Measurements from ENCODE around the gene DARS1. TPM values are rescaled to one million over a fixed set of nuclear protein-coding genes. Genes with fewer than 3 reads are reported as not detected.

Gene DARS1
- polyA plus RNA-seq, 1 experiment = 44.0 TPM

DNA sequence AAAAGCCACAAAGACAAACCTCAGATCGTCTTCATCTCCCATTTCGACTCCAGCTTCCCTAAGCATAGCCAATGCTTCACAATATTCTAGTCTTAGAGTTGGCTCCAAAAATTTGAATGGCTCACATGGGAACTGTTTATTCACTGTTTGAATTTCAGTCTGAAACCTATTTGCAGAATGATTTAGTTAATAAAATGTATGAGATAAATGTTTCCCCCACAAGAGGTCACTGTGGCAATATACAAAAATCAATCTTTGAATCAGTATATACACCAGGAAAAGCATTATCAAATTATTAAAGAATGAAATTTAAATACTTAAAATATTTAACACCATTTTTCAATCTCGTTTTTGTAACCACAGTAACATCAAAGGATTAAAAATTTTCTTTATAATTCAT lies 69.2 kb downstream of the DARS1 start:
- no peak for DNase-seq (ENCODE audit: low read depth)
- Histone ChIP-seq H3K4me3 (ENCODE audit: low read depth, low read length) (no peak overlapping the region), H3K36me3 (ENCODE audit: control insufficient read depth, insufficient read depth, low read length) (no peaks in the 10 kb centered on the region; the same call in 1 of the 2 replicates), H3K27me3 (ENCODE audit: control insufficient read depth, insufficient read depth, low read length) (no peaks in the 10 kb centered on the region)
- ChIA-PET POLR2A (no interaction called here), CTCF (interaction anchor here (0.6 to 1.6 kb wide), 3 partner anchors 13 to 469 kb away, joined by 3 to 5 read pairs (median 4); no protein-coding TSS in a partner anchor)
- TF ChIP-seq, protein P1, sequence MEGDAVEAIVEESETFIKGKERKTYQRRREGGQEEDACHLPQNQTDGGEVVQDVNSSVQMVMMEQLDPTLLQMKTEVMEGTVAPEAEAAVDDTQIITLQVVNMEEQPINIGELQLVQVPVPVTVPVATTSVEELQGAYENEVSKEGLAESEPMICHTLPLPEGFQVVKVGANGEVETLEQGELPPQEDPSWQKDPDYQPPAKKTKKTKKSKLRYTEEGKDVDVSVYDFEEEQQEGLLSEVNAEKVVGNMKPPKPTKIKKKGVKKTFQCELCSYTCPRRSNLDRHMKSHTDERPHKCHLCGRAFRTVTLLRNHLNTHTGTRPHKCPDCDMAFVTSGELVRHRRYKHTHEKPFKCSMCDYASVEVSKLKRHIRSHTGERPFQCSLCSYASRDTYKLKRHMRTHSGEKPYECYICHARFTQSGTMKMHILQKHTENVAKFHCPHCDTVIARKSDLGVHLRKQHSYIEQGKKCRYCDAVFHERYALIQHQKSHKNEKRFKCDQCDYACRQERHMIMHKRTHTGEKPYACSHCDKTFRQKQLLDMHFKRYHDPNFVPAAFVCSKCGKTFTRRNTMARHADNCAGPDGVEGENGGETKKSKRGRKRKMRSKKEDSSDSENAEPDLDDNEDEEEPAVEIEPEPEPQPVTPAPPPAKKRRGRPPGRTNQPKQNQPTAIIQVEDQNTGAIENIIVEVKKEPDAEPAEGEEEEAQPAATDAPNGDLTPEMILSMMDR (IDR thresholded peaks at IDR 0.05; ENCODE audit: insufficient read depth, low read depth, low read length) = peak; percentile 35; the same call in 1 of the 2 replicates

DNA sequence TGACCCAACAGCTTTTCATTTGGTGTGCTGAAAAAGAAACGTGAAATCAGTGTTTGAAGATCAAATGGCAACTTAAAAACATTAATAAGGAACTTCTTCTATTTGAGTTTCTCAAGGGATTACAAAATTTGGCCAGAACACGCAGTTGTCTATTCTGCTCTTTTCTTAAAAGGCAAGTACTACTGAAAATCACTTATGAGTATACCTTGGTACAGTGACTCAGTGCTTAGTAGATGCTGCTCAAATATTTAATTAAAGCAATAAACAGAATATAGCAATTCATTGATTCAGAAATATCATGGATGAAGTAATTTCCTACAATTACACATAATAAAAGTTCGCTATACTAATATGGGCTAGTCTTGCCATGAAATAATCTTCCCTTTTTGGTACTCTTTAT lies 70.9 kb downstream of the DARS1 start:
- Histone ChIP-seq H3K36me3 (ENCODE audit: control insufficient read depth, insufficient read depth, low read length) (no peaks in the 10 kb centered on the region; the same call in 1 of the 2 replicates), H3K4me3 (ENCODE audit: low read depth, low read length) (no peak overlapping the region), H3K27me3 (ENCODE audit: control insufficient read depth, insufficient read depth, low read length) (no peaks in the 10 kb centered on the region)
- TF ChIP-seq, protein P1 (IDR thresholded peaks at IDR 0.05; ENCODE audit: insufficient read depth, low read depth, low read length) = no peak
- ChIA-PET CTCF (interaction anchor here (0.5 to 2.2 kb wide), 15 partner anchors 8 to 470 kb away, joined by 3 to 17 read pairs (median 4); no protein-coding TSS in a partner anchor), POLR2A (no interaction called here)
- DNase-seq (ENCODE audit: low read depth) = no peak

DNA sequence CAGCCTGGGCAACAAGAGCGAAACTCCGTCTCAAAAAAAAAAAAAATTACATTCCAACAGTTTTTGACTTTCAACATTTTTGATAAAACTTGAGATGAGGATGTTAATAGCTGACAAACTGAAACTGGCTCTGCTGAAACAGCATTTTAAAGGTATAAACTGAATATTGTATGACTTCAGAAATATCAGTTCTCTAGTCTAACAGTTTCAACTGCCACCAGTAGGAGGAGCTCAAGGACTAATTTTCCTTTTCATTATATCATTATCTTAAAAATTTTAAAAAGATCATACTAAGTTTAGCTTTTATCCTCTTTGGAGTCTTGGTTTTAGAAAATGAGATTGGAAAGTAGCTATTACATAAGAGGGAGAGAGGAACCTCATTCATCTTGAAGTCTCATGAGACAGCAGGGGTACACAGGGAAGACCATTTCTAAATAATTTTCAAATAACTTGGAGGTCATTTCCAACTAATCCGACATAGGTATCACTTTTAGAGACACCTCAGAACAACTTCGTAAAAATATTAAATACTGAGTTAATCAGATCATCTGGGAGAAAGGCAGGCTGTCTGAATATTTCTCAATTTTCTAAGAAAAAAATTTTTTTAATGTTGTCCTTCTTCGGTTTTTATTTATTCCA lies 71.6 kb downstream of the DARS1 start:
- no peaks in the 10 kb centered on the region for H3K27me3 ChIP-seq (ENCODE audit: control insufficient read depth, insufficient read depth, low read length)
- POLR2A ChIA-PET = no interaction called here
- H3K4me3 ChIP-seq (ENCODE audit: low read depth, low read length) = no peak overlapping the region
- CTCF ChIA-PET = interaction anchor here (0.5 to 2.2 kb wide), 25 partner anchors 9 to 1015 kb away, joined by 3 to 17 read pairs (median 4); no protein-coding TSS in a partner anchor
- DNase-seq (ENCODE audit: low read depth) = no peak
- TF ChIP-seq, protein P1 (IDR thresholded peaks at IDR 0.05; ENCODE audit: insufficient read depth, low read depth, low read length) = peak; percentile 68
- H3K36me3 ChIP-seq (ENCODE audit: control insufficient read depth, insufficient read depth, low read length) = no peaks in the 10 kb centered on the region; the same call in 1 of the 2 replicates

DNA sequence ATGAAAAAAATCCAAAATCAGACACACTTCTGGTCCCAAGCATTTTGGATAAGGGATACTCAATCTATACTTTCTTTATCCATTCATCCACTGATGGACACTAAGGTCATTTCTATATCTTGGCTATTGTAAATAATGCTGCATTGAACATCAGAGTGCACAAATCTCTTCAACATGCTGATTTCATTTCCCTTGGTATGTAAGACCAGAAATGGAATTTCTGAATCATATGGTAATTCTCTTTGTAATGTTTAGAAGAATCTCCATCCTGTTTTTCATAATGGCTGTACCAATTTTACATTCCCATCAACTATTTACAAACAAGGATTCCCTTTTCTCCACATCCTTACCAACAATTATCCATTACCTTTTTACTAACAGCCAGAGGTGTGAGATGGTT lies 75.5 kb downstream of the DARS1 start:
- TF ChIP-seq, protein P1 (IDR thresholded peaks at IDR 0.05; ENCODE audit: insufficient read depth, low read depth, low read length) = no peak
- Histone ChIP-seq H3K36me3 (ENCODE audit: control insufficient read depth, insufficient read depth, low read length) (peaks cover 3% of the 10 kb centered on the region; the same call in 1 of the 2 replicates), H3K4me3 (ENCODE audit: low read depth, low read length) (no peak overlapping the region), H3K27me3 (ENCODE audit: control insufficient read depth, insufficient read depth, low read length) (no peaks in the 10 kb centered on the region)
- CTCF ChIA-PET = no interaction called here
- POLR2A ChIA-PET = no interaction called here
- no peak for DNase-seq (ENCODE audit: low read depth)

DNA sequence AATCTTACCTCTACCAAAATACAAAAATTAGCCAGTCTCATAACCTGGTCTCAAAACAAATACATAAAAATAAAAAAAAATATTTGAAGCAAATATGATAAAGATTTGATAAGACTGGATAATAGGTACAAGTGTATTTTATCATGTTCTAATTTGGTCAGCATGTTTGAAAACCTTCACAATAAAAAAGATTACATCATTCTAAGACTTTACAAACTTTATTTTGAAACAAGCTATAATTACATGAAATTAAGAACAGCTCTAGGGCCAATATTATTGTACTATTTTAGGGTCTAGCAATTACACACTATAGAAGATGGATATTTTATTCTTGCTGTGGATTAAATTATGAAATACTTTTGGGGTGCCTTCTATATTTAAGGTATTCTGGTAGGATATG lies 79.7 kb downstream of the DARS1 start:
- TF ChIP-seq, protein P1 (IDR thresholded peaks at IDR 0.05; ENCODE audit: insufficient read depth, low read depth, low read length) = no peak
- H3K4me3 ChIP-seq (ENCODE audit: low read depth, low read length) = no peak overlapping the region
- no peaks in the 10 kb centered on the region for H3K27me3 ChIP-seq (ENCODE audit: control insufficient read depth, insufficient read depth, low read length)
- ChIA-PET POLR2A (no interaction called here), CTCF (no interaction called here)
- H3K36me3 ChIP-seq (ENCODE audit: control insufficient read depth, insufficient read depth, low read length) = peaks cover 4% of the 10 kb centered on the region; the same call in 1 of the 2 replicates
- DNase-seq (ENCODE audit: low read depth) = no peak
